ENCODE data around the gene PRDX2.
"Not testable (repeated sequence)": the region's sequence is repeated elsewhere in the genome, so short reads cannot be mapped to it uniquely, and the experiment has no call there.

PRDX2 gene

DNA sequence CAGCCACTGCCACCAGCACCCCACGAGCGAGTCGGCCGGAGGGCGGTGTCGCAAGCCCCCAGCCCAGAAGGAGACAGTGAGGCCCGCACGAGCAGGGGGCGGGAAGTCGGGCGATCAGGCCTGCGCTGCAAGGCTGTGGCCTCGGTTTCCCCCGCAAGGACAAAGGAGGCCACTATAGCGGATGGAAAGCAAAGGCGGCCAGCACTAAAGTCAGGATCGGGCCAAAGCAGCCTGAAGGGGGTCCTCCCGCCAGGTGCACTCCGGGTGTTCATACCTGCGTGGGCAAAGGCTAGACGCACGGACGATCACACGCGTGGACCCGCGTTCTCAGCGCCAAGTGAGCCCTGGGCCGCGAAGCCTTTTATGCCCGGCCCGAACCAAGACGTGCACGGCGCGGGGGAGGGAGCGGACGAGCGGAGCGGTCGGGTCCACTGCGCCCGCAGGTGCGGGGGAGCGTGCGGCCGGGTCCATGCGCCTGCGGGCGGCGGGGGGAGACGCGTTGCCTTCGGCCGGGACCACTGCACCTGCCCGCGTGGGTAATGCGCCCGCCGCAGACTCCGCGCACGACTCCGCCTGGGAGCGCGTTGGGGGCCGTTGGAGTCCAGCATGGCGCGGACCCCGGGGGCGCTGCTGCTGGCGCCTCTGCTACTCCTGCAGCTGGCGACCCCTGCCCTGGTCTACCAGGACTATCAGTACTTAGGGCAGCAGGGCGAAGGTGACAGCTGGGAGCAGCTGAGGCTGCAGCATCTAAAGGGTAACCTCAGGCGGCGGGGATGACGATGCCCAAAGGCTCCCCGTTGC, at the start of gene PRDX2, which contains the start of gene THSD8:
TSS of gene PRDX2 (minus strand) at position 335 of the 801 bp plus-strand sequence. CDS start 539 bp downstream, outside the sequence.
TSS of gene THSD8 (plus strand) at position 604 of the 801 bp plus-strand sequence. CDS start at position 607, 3 bp downstream.
- DNase-seq (ENCODE audit: low spot score) (peak; percentile 72), FAIRE-seq (no peak)

DNA sequence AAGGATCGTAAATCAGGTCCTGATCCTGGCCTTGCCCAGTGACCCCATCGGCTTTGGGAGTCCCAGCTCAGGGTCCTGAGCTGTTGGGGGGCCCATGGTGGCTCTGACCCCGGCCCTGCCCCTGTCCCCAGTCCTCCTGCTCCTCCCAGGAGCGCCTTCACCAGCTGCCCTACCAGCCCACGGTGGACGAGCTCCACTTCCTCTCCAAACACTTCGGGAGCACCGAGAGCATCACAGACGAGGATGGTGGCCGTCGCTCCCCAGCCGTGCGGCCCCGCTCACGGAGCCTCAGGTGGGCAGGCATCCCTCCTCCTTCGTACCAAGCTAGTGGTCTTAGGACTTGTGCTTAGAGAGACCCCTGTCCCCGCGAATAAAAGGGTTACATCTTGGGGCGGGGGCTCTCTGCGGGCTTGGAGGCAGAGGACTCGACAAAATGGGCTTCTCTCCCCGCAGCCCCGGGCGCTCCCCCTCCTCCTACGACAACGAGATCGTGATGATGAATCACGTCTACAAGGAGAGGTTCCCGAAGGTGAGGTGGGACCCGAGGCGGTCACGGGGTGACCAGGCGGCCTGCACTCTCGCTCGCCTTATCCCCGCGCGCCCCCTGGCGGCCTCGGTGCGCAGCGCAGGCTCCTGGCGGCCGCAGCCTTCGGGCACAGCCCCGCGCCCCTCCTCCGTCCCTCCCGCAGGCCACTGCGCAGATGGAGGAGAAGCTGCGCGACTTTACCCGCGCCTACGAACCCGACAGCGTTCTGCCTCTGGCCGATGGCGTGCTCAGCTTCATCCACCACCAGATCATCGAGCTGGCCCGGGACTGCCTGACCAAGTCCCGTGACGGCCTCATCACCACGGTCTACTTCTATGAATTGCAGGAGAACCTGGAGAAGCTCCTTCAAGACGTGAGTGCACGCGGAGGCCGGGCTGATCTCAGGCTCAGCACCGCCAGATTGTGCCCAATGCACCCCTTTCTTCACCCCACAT, 45.8 kb upstream of the PRDX2 start:
- DNase-seq (ENCODE audit: low spot score) (peak; percentile 83), FAIRE-seq (no peak)

DNA sequence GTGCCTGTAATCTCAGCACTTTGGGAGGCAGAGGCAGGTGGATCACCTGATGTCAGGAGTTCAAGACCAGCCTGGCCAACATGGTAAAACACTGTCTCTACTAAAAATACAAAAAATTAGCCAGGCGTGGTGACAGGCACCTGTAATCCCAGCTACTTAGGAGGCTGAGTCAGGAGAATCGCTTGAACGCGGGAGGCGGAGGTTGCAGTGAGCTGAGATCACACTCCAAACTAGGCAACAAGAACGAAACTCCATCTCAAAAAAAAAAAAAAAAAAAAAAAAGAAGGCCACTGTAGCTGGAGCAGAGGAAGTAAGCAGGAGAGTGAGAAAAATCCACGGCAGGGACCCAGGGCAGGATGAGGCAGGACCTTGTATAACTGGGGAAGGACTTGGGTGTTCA, 45.0 kb upstream of the PRDX2 start:
- not testable (repeated sequence) for FAIRE-seq; DNase-seq (ENCODE audit: low spot score)

DNA sequence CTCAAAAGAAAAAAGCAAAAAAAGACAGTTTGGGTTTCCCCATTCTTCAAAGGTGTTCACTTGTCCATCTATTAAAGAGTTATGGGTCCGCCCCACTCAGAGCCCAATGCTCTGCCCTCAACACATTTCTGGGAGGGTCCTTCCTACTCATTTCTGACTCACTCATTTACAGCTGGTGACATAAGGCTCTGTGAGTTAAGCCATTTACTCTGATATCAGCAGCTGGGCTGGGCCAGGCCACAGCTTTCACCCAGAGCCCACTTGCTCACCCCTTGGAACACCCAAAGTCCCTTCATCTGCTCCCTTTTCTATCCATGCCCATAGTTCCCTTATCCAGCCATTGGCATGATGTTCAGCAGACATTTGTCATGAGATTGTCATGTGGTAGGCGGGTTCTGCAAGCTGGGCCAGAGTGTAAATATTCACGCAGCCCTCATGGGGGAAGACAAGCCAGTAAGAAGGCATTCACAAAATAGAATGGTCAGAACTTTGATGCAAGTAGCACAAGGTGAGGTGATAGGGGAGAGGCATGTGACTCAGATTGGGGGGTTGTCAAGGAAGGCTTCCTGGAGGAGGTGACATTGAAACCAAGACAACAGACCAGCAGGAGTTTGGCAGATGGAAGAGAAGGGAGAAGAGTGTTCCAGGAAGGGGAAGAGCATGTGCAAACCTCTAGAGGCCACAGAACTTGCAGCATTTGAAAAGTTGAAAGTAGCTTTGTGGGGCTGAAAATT, 42.6 kb upstream of the PRDX2 start:
- DNase-seq (ENCODE audit: low spot score) (no peak), FAIRE-seq (no peak)

DNA sequence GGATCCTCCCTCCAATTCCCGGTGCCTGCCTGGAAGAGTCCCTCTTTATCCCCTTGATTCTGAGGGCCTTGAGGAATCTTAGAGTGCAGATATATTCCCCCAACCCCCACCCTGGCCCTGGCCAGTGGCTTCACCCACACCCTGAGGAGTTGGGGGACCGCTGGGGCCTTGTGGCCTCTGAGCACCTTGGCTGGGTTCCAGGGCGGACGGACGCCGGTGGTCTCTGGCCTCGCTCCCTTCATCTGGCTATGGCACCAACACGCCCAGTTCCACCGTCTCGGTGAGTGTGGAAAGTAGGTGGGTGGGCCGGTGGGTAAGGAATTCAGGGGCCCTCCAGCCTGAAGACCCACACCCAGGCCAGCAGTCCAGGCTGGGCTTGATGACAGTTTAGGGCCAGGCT, 41.7 kb upstream of the PRDX2 start:
- no peak for FAIRE-seq
- DNase-seq (ENCODE audit: low spot score): no peak

DNA sequence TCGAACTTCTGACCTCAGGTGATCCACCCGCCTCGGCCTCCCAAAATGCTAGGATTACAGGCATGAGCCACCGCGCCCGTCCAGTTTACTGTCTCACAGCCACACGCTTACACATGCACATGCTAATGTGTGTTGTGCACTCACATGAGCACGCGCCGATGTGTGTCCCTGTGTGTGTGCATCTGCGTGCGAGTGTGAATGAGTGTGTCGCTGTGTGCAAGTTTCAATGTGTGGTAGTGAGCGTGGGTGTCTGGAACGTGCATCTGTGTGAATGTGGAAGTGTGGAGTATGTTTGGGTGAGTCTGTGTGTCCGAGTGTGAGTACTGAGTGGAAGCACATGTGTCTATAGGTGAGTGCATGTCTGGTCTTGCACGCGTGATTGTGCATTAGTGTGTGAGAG, 40.9 kb upstream of the PRDX2 start:
- DNase-seq (ENCODE audit: low spot score): no peak
- FAIRE-seq: no peak

DNA sequence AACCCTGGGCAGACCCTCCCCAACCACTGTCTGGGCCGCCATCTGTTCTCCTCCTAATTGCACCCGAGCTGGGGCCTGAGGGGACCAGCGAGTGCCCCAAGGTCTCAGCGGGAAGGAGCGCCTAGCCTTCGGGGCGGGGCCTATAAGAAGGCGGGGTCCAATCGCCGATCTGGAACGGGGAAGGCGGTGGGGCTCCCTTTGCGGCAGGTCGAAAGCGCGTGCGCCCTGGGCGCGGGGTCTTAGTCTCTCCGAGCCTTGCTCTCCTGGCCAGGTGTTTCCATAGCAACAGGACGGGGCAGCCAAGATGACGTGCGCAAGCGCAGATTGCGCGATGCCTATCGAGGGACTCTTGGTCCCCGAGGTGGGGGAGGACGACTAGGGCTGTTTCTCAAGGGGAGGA, 39.5 kb upstream of the PRDX2 start:
- DNase-seq (ENCODE audit: low spot score) (no peak), FAIRE-seq (no peak)

DNA sequence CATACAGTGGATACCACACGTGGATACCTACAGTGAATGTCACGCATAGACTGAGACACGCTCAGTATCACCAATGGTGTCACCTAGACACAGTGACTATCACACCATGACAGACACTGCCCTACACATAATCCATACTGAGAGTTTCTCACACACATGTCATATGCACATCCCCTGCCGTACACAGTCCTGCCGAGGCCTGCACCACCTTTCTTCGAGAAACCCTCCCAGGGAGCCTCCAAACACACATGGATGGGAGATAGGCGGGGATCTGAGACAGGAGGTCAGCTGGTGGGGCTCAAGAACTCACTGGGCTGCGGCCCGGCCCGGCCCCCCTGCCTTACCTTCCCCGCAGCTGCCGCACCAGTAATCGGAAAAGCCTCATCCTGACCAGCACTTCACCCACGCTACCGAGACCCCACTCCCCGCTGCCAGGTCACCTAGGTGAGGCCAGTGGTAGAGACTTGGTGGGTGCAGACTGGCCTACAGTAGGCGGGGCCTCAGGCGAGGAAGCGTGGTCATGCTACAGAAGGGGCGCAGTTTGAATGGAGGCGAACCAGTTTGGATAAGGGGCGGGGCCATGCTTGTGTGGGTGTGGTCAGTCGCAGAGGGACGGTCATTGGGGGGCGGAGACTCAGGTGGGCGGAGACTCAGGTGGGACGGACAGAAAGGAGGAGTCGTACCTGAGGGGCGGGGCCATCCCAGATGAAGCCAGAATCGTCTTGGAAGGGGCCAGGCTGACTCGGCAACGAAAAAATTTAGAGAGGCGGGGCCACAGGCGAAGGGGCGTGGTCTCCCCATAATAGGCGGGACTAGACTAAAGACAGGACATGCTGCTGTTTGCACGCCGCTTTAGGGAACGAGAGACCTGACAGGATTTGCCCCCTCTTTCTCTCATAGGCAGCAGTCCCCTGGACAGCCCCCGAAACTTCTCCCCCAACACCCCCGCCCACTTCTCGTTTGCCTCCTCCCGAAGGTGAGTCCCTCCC, 38.8 kb upstream of the PRDX2 start:
- DNase-seq (ENCODE audit: low spot score) (peak; percentile 42), FAIRE-seq (no peak)

DNA sequence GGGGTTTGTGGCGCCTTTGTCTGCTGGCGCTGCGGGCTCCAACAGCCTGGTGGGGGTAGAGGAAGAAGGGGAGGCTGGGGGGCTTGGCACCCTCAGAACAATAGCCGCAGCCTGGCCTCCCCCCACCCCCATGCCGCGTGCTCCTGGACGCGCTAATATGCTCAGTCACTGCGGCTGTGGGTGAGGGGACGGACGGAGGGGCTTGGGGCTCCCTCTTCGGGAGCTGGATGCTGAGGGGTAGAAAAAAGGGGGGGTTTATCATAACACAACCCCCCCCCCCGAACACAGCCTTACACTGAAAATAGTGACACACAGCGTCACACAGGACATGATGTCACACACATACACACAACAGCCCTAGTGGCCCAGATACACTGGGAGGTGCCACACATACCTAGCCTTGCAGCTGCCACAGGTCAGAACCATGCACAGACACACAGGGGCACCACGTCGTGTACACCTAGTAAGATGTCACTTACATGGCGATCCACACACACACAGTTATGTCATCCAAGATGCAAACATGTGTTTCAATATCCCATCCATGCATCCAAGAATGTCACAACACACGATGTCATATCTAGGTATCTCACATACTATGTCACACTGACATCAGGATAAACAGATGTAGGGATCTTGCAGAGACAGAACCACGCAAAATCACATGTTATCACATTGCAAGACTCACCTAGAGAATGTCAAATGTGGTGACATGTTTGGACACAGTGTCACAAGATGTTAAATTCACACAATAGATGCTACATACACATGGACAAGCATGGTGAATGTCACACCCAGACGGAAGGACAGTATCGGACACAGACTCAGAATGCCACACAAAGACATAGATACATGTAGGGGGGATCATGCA, 37.5 kb upstream of the PRDX2 start:
- FAIRE-seq: no peak
- no peak for DNase-seq (ENCODE audit: low spot score)

DNA sequence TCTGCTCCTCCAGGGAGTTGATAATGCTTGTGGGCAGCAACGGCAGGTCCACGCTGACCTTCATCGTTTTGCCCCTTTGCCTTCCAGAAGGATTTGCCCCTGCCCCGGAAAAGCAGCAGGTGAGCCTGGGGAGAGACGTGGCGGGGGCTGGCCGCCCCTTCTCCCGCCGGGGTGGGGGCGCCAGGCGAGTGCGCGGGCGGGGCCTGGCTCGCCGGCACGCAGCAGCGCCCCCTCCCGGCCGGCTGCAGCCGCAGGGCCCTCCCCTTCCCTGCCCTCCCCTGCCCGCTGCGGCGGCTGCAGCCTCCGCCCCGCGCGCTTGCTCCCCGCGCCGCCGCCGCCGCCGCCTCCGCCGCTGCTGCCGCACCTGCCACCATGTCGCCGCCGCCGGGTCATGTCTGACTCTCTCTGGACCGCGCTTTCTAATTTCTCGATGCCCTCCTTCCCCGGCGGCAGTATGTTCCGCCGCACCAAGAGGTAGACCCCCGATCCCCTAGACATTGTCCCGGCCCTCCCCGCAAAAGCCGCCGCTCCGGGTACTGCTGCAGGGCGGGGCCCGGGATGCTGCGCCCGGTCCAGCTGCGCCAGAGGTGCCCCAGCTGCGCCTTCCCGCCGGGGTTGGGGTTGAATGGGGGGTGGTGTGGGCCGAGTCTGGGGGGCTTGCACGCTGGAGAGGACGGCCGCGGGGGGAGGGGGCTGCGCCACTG, 36.7 kb upstream of the PRDX2 start, which contains the start of gene MAST1:
TSS of gene MAST1 (plus strand) at position 334 of the 704 bp plus-strand sequence. CDS start at position 392, 58 bp downstream.
- DNase-seq (ENCODE audit: low spot score) (peak; percentile 85), FAIRE-seq (no peak)

DNA sequence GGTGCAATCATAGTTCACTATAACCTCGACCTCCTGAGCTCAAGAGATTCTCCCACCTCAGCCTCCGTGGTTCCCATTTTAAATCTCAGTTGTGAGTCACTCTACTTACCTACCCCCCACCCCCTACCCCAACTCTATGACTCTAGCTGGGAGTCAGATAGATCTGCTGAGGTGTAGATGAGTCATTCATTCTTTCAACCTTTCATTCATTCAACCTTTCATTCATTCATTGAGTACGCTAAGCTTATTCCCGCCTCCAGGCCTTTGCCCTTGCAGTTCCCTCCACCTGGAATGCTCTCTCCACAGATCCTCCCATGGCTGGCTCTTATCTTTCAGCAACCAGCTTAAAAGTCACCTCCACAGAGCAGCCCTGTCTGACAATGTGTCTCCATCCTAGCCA, 35.6 kb upstream of the PRDX2 start:
- FAIRE-seq: no peak
- no peak for DNase-seq (ENCODE audit: low spot score)

DNA sequence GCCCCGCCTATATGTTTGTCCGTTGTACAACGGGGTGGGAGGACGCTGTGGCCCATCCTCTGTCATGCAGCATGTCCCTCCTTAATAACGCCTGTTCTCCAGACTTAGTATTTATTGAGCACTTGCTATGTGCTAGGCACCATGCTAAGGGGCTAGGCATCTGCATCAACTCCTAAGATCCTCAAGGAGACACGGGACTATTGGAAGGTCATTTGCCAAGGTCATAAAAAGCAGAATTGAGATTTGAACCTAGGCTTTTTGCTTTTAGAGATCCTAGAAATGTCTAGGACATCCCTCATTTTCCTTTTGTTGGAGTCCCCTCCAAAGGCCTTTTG, 34.9 kb upstream of the PRDX2 start:
- FAIRE-seq (no peak), DNase-seq (ENCODE audit: low spot score) (no peak)

DNA sequence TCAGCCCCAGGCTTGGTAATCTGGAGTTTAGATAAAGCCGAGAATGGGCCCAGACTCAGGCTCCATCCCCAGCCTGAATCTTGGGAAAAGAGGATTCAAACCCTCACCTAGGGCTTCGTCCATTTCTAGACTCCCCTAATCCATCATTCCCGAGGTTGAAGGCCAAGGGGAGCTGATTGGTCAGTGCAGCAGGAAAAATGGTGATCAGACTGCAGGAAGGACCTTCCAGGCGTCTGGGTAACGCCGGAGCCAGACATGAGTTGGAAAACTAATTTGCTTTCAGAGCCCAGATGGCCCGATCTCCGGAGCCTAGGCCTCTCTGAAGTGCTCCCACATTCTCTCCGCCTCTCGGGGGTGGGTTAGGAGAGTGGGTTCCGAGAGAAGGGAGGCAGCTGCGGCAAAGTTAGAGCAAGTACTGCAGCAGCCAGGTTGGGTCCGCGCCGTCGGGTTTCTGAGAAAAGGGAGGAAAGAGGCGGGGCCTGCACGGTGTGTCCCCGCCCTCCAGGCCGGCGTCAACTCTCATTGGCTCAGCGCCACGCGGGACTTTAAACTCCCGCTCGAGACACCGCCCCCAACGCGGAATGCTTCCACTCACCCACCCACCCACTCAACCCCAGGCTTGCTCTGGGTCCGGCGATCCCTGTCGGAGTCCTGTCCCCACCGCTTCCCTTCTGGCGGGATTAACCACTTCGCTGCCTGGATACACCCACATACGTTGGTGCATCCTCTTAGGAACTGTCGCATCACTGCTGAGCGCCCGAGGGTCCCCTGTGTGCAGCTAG, 33.6 kb upstream of the PRDX2 start:
- FAIRE-seq: no peak
- DNase-seq (ENCODE audit: low spot score): no peak

DNA sequence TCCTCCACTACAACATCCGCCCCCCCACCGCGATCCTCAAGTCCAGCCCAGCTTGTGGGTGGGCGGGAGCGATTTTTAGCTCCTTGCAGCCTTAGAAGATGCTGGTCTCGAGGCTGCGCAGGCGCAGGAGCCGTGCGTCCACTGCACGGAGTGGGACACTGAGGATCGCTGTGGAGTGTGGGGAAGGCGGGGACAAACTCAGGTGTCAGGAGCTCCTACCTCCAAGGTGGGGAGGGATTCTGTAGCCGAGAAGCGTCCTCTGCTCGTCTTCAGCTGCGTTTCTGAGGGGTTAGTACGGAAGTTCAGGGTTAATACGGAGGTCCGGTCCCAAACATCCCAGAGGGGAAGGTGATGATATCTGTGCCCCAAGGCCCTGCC, 33.0 kb upstream of the PRDX2 start, which contains the start of gene RTBDN:
TSS of gene RTBDN (minus strand) at position 14 of the 378 bp plus-strand sequence. CDS start 4,600 bp downstream, outside the sequence.
- DNase-seq (ENCODE audit: low spot score): no peak
- FAIRE-seq: no peak

DNA sequence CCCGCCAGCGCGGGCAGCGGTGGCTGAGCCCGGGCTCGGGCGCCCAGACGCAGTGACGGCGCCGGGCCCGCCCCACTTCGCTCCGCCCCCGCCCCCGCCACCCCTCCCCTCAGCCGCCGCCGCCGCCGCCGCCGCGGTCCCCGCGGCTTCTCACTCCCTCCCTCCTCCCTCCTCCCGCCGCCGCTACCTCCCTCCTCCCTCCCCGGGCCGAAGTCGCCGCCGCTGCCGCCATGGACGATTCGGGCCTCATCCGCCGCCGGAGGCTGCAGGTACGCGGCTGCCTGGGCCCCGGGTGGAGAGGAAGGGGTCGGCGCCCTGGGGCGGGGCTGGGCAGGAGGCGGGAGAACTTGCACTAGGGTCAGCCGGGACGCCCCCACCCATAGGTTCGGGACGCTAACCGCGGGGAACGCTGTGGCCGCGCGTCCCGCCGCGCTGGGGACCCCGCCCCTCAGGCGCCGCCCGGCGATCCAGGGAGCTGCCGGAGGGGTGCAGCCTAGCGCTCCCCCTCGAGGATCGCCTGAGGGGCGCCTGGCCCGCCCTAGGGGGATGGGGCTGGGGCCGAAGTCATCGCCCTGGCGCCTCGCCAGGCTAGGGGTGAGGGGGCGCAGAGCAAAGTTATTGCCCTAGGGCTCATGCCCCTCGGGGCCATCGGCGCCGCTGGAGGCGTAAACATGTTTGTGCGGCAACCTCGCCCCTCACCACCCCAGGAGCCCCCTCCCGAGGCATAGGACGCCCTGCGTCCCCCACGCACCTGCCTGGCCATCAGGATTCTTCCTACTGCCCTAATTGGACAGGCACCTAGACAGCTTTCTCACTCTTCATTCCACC, 32.4 kb upstream of the PRDX2 start:
- peak; percentile 82 for DNase-seq (ENCODE audit: low spot score)
- no peak for FAIRE-seq

DNA sequence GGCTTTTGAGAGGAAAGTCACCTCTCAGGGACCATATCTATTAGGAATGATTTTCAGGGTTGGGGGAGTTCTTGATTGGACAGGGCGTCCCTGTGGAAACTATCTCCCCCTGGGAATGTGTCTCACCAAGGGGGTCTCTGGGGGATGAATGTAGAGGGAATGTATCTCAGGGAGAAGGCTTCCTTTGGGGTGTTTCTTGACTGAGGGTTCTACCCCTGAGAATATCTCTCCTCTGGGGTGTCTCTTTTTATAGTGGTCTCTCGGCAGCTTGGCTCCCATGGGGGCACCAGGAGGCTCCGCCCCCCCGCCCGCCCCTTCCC, 31.8 kb upstream of the PRDX2 start:
- DNase-seq (ENCODE audit: low spot score) (no peak), FAIRE-seq (no peak)

DNA sequence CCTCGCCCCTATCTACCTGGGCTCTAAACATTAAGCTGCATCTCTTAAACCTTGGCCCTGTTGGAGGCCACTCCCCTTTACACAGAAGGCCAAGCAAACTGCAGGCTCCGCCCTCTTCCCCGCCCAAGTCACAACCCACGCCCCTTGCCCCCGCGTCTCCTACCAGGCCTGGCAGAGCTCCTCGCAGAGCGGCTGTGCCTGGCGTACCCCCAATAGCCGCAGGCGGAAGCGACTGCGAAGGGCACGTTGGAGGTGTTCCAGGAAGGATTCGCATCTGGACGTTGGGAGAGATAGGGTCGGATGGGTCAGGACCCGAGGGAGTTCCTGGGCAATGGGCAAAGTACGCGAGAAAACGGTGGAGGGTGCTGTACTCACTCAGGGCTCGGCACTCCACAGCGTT, 26.9 kb upstream of the PRDX2 start:
- no peak for FAIRE-seq
- no peak for DNase-seq (ENCODE audit: low spot score)
